GM12891 (cell line): Measurements from ENCODE around the gene ZMYND15.

Source experiments
- DNase-seq: peaks from one replicate; pipeline ENCODE4 v3.0.0; 2011; ENCODE audit warnings: low spot score; ENCODE audit not compliant: insufficient read length
- FAIRE-seq: peaks from 2 replicates; lab custom pipeline; 2011; peaks lifted over from hg19 to GRCh38; lab: Jason Lieb, UNC
- PAX5 ChIP-seq: IDR thresholded peaks from 2 replicates; pipeline ENCODE4 v1.6.1; 2011; ENCODE audit warnings: low read length, moderate library complexity, mild to moderate bottlenecking; ENCODE audit not compliant: insufficient read depth, severe bottlenecking
- POLR2A ChIP-seq: IDR thresholded peaks from 2 replicates; pipeline ENCODE4 v1.6.1; 2011; ENCODE audit warnings: low read depth, low read length, control low read depth
- POLR2AphosphoS5 ChIP-seq: IDR thresholded peaks from 2 replicates; pipeline ENCODE4 v1.6.1; 2011; ENCODE audit warnings: low read depth, low read length, control low read depth
- POU2F2 ChIP-seq: IDR thresholded peaks from 2 replicates; pipeline ENCODE4 v1.6.1; 2011; ENCODE audit warnings: low read depth, mild to moderate bottlenecking, control low read depth, low read length, moderate library complexity
- SPI1 ChIP-seq: IDR thresholded peaks from 2 replicates; pipeline ENCODE4 v1.6.1; 2011; ENCODE audit warnings: low read depth, low read length, control low read depth
- TAF1 ChIP-seq: IDR thresholded peaks from 2 replicates; pipeline ENCODE4 v1.6.1; 2011; ENCODE audit warnings: low read depth, low read length, control low read depth

The ZMYND15 gene

GRCh38 chr17:4780325-4780955, 40.8 kb downstream of the ZMYND15 start:
- no peak for FAIRE-seq

GRCh38 chr17:4782652-4783051, 43.0 kb downstream of the ZMYND15 start:
- TF ChIP-seq PAX5 (no peak), POU2F2 (no peak), SPI1 (no peak), POLR2A (no peak), TAF1 (no peak), POLR2AphosphoS5 (no peak)
- FAIRE-seq (no peak), DNase-seq (no peak)

More at GRCh38 chr17:4780325-4780955, 40.8 kb downstream of the ZMYND15 start:
- TF ChIP-seq POU2F2 (no peak), POLR2AphosphoS5 (no peak), SPI1 (no peak), PAX5 (no peak), POLR2A (no peak), TAF1 (no peak)
- DNase-seq: no peak

DNA sequence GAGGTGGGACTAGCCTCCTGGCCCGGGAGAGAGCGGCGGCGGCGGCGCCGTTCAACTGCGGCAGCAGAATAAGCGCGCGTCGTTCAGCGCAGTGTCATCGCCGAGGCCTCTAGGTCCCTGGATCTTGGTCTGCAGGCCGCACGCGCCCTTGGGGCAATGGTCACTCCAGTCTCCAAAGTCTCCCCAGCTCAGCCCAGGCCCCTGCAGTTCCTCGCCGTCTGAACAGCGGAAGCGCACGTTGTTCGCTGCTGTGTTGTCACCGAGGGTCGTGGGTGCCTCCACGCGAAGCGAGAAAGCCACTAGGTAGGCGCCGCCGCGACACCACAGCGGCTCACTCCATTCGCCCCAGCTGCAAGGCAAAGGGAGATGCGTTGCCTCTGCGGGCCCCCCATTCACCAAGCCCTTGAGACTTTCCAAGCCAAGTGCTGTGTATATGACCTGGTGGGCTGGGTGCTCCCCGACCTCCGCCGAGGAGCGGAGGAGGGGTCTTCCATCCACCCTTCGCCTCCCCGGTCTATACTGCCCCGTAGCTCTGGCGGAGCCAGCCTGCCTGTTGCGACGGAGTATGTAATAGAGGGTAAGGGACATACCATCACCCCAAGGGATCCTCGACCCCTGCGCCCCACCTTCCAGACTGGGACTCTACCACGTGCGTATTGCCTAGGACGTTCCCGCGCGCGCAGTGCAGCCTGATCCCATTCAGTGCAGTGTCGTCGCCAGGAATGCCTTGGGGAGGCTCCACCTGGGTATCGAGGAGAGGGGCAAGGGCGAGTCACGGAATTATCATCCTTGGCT, 45.9 kb downstream of the ZMYND15 start:
- FAIRE-seq (peak; percentile 54), DNase-seq (no peak)
- TF ChIP-seq SPI1: no peak
- no peak for TF ChIP-seq TAF1
- TF ChIP-seq PAX5: no peak
- no peak for TF ChIP-seq POLR2AphosphoS5
- no peak for TF ChIP-seq POU2F2
- TF ChIP-seq POLR2A: no peak

DNA sequence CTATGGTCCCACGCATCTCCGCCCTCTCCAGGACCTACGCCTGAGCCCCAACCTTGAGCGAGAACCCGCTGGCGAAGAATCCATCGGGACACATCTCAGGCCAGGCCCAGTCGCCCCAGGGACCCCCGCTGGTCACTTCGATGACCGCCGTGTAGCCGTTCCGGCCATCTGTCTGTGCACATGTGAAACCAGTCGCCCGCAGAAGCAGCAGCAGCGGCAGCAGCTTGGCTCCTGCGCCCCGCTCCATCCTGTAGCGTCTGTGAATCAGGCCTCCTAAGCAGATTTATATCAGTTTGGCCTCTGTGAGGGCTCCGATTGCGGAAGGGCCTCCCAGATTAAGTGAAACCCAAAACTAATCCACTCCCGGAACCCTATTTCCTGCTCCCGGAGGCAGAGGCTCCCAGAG, 46.5 kb downstream of the ZMYND15 start, which contains the start of gene VMO1:
TSS of gene VMO1 (minus strand) at position 259 of the 406 bp plus-strand sequence. CDS start at position 247, 12 bp downstream.
- DNase-seq (no peak), FAIRE-seq (no peak)
- no peak for TF ChIP-seq POU2F2
- no peak for TF ChIP-seq TAF1
- no peak for TF ChIP-seq SPI1
- no peak for TF ChIP-seq PAX5
- TF ChIP-seq POLR2AphosphoS5: no peak
- TF ChIP-seq POLR2A: no peak

DNA sequence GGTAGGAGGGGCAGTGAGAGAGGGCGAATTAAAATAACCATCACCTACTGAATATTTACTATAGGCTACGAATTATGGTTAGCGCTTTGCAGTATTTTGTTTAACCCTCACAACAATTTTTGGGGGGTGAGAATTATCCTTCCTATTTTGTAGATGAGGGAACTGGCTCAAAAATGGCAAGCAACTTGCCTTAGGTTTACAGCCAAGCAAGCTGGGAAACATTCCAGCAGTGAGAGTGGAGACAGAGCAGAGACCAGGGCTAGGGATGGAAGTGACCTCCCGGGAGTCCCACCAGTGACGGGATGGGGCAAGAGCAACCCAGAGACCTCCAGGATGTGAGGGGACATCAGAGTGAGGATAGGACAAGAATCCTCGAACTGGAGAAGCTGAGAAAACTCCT, 46.9 kb downstream of the ZMYND15 start:
- no peak for TF ChIP-seq SPI1
- TF ChIP-seq PAX5: no peak
- no peak for TF ChIP-seq POLR2A
- TF ChIP-seq POLR2AphosphoS5: no peak
- TF ChIP-seq POU2F2: no peak
- no peak for TF ChIP-seq TAF1
- DNase-seq (no peak), FAIRE-seq (no peak)

- TF ChIP-seq POLR2A (no peak), POLR2AphosphoS5 (no peak), TAF1 (no peak), POU2F2 (no peak), SPI1 (no peak), PAX5 (no peak)
- no peak for DNase-seq
- no peak for FAIRE-seq
Measured at GRCh38 chr17:4788159-4788806, 48.6 kb downstream of the ZMYND15 start.

GRCh38 chr17:4788807-4789700, 49.4 kb downstream of the ZMYND15 start, which contains the start of gene GLTPD2:
Gene GLTPD2, plus strand, starts transcription at chr17:4788964. Its CDS starts 48 bp downstream, at chr17:4789012.
- TF ChIP-seq TAF1 (no peak), POLR2A (no peak), POU2F2 (no peak), POLR2AphosphoS5 (no peak), PAX5 (no peak), SPI1 (no peak)
- DNase-seq (no peak), FAIRE-seq (peak; percentile 31)

GRCh38 chr17:4789701-4789950, 50.0 kb downstream of the ZMYND15 start:
- no peak for TF ChIP-seq POU2F2
- TF ChIP-seq PAX5: no peak
- no peak for TF ChIP-seq SPI1
- no peak for TF ChIP-seq POLR2AphosphoS5
- no peak for TF ChIP-seq POLR2A
- no peak for TF ChIP-seq TAF1
- no peak for FAIRE-seq
- DNase-seq: no peak
